Fibroblast of villous mesenchyme (primary cell): ENCODE measurements around the gene HEXB. TPM values are rescaled to one million over a fixed set of nuclear protein-coding genes. Genes with fewer than 3 reads are reported as not detected.
A peak's percentile ranks its signal among the peaks of the same experiment; 100 is the strongest.

ENCODE experiments used
- DNase-seq: peaks from one replicate; pipeline ENCODE4 v3.0.0-alpha.2; 2010; ENCODE audit warnings: low read depth
- H3K4me3 ChIP-seq: 2 replicates; pipeline ENCODE4 v1.5.1; 2011; ENCODE audit warnings: low read depth, mild to moderate bottlenecking, low read length
- total RNA-seq: library from RNA; depleted of rRNA; stranded (reverse); fragments of >200 nt; gene quantifications from 2 replicates; pipeline ENCODE4 v1.2.3, GENCODE V29; 2012
- TF ChIP-seq, protein P1 (sequence below): IDR thresholded peaks from 2 replicates; pipeline ENCODE4 v1.5.1; 2012; ENCODE audit warnings: low read depth, mild to moderate bottlenecking, low read length; ENCODE audit not compliant: insufficient read depth

Gene HEXB
- total RNA-seq, 1 donor = 187 TPM

DNA sequence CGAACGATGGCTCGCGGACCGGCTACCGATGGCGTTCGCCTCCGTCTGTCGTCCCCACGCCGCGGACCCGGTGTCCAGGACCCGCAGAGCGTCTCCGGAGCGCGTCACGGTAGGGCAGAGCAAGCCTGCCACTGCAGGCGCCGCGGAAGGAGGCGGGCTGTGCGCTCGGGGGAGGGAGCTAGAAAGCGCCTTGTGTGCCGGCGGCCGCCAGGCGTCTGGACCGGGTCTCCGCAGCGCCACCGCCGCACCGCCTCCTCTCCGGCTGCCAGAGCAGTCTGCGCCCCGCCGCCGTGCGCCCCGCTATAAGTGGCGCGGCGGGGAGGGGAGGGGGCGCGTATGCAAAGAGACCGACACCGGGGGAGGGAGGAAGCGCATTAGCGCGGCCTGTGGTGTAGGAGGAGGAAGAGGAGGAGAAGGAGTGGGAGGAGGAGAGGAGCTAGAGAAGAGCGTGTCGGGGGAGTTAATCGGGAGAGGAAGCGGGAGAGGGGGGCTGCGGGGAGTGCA is 44.5 kb upstream of the HEXB start, which contains the start of gene ENC1:
TSS of gene ENC1 (minus strand) at position 279 of the 504 bp plus-strand sequence. CDS start 4,243 bp downstream, outside the sequence.
- H3K4me3 ChIP-seq = peak within 1 kb of the TSS; percentile 85
- TF ChIP-seq, protein P1, sequence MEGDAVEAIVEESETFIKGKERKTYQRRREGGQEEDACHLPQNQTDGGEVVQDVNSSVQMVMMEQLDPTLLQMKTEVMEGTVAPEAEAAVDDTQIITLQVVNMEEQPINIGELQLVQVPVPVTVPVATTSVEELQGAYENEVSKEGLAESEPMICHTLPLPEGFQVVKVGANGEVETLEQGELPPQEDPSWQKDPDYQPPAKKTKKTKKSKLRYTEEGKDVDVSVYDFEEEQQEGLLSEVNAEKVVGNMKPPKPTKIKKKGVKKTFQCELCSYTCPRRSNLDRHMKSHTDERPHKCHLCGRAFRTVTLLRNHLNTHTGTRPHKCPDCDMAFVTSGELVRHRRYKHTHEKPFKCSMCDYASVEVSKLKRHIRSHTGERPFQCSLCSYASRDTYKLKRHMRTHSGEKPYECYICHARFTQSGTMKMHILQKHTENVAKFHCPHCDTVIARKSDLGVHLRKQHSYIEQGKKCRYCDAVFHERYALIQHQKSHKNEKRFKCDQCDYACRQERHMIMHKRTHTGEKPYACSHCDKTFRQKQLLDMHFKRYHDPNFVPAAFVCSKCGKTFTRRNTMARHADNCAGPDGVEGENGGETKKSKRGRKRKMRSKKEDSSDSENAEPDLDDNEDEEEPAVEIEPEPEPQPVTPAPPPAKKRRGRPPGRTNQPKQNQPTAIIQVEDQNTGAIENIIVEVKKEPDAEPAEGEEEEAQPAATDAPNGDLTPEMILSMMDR = peak; percentile 47
- DNase-seq = peak; percentile 89

DNA sequence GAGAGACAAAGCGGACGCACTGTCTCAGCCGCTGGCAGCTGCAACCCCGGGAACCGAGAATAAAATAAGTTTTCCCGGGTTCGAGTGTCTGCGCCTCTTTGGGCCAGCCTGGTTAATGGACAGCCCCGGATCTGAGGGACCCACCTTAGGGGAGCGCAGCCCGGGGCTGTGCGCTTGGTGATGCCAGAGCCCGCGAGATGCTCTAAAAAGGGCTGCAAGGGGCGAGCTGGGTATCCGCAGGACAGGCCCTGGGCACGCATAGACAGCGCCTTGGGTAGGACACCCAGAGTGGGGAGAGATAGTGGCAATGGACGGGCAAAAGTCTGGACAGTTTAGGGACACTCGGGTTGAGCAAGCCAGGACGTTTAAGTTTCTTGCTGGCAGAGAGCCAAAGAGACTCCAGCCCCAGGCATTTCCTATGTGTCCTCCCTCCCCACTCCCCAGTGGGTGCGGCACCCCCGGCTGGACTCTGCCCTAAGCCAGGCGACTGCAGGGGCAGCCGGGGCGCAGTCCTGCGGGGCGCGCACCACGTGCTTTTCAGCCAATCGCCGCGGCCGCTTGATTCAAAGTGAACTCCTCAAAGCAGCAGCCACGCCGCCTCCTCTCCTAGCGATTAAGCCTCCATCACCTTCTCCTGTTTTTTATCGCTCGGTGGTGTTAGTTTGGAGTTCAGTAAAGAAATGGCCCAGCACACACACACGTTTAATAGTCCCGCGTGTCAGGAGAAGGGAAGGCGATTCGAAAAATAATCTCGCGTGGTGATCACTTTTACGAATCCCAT is 43.9 kb upstream of the HEXB start:
- H3K4me3 ChIP-seq = peak overlapping the region; percentile 85

GRCh38 chr5:74641735-74642542 is 43.1 kb upstream of the HEXB start:
- H3K4me3 ChIP-seq = peak overlapping the region; percentile 85
- peak; percentile 82 for DNase-seq
- TF ChIP-seq, protein P1 = peak; percentile 65

More for the DNA sequence above, 43.9 kb upstream of the HEXB start:
- TF ChIP-seq, protein P1 = no peak
- DNase-seq = peak; percentile 74

- no peak overlapping the region for H3K4me3 ChIP-seq
- TF ChIP-seq, protein P1 = no peak
- DNase-seq = no peak
These were observed 42.5 kb upstream of the HEXB start for GRCh38 chr5:74642543-74642863.

- H3K4me3 ChIP-seq = no peak overlapping the region
- TF ChIP-seq, protein P1 = no peak
- peak; percentile 96 for DNase-seq
These were observed 41.9 kb upstream of the HEXB start for GRCh38 chr5:74643111-74643562.

DNA sequence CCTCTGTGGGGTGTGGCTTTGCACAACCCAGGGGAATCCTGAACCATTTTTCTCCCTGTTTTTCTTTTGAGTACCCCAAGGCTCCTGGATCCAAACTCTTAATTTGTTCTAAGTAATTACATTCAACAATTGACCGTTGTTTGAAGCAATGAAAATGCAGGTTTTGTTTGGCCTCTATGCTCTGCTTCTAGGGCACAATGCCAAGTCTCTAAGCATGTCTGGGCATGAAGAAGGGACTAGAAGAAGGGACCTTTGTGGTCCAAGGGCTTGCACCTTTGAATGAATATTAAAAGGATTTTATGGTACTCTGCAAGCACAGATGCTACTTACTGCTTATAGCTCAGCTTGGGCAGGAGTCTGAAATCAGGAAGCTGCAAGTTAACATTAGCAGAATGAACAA is 37.9 kb upstream of the HEXB start:
- H3K4me3 ChIP-seq = no peak overlapping the region
- TF ChIP-seq, protein P1 = no peak
- DNase-seq = no peak
